Subcutaneous adipose tissue (tissue), 4 donors: ENCODE data around the gene IL2RA. TPM values are rescaled to one million over a fixed set of nuclear protein-coding genes. Genes with fewer than 3 reads are reported as not detected.

Source experiments
- total RNA-seq, 4 donors: library from RNA; depleted of rRNA; stranded (reverse); fragments of >200 nt; gene quantifications; one replicate each; pipeline ENCODE4 v1.1.0, GENCODE V29; 2016
- TF ChIP-seq, protein P1 (sequence below): fragments of 450-650 bp; IDR thresholded peaks from one replicate; pipeline ENCODE4 v1.5.1; 2016; ENCODE audit warnings: low read depth, mild to moderate bottlenecking, control low read depth, antibody characterized with exemption, moderate library complexity

The IL2RA gene
- total RNA-seq, 4 donors from 2014 or later: 0.34 to 2.4 (median 1.5) TPM; not detected in 1

DNA sequence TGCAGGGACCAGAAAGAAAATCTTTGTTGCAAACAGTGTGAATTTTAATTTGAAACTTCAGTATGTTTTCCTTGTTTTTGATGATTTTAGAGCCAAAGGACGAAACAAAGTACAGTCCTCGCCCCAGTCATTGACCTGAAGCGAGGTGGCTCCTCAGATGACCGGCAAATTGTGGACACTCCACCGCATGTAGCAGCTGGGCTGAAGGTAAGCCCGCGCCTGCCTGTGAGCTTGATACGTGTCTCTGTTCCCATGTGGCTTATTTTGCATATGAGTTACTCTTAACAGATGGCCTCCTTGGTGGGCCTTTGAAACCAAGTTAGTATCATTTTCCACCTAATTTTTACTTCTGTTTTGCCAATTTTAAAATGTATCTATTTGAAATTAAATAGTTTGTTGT is 39.0 kb upstream of the IL2RA start:
- TF ChIP-seq, protein P1, sequence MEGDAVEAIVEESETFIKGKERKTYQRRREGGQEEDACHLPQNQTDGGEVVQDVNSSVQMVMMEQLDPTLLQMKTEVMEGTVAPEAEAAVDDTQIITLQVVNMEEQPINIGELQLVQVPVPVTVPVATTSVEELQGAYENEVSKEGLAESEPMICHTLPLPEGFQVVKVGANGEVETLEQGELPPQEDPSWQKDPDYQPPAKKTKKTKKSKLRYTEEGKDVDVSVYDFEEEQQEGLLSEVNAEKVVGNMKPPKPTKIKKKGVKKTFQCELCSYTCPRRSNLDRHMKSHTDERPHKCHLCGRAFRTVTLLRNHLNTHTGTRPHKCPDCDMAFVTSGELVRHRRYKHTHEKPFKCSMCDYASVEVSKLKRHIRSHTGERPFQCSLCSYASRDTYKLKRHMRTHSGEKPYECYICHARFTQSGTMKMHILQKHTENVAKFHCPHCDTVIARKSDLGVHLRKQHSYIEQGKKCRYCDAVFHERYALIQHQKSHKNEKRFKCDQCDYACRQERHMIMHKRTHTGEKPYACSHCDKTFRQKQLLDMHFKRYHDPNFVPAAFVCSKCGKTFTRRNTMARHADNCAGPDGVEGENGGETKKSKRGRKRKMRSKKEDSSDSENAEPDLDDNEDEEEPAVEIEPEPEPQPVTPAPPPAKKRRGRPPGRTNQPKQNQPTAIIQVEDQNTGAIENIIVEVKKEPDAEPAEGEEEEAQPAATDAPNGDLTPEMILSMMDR: no peak

DNA sequence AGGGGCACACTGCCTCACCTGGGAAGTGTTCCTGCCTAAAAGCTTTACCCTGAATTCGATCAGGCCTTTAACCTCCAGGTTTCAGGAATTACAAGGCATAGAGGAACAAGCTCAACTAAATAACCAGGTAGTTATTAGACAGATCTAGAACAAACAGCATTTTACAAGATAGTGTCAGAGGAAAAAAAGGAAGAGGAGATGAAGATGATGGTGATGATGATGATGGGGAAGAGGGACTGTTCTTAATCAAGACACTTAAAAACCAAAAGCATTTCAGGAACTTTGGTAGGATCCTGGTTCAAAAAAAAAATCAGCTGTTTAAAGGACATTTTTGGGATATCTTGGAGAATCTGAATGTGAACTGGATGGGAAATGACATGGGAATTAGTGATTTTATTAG is 38.2 kb upstream of the IL2RA start:
- TF ChIP-seq, protein P1: no peak

DNA sequence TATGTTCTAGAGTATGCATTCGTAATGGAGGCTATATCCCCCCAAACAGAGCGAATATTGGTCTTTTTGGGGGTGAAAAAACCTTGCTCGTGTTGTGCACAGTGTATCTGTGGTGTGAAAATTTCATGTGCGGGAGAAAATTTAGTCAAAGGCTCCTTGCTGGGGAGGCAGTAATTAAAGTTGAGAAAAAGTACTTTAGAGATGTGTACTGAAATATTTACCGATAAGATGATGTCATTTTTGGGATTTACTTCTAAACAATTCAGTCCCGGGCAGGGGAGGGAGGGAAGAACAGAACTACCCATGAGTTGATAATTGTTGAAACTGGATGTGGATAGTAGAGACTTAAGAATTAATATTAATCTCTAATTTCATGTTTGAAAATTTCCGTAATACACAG is 36.0 kb upstream of the IL2RA start:
- TF ChIP-seq, protein P1: no peak

DNA sequence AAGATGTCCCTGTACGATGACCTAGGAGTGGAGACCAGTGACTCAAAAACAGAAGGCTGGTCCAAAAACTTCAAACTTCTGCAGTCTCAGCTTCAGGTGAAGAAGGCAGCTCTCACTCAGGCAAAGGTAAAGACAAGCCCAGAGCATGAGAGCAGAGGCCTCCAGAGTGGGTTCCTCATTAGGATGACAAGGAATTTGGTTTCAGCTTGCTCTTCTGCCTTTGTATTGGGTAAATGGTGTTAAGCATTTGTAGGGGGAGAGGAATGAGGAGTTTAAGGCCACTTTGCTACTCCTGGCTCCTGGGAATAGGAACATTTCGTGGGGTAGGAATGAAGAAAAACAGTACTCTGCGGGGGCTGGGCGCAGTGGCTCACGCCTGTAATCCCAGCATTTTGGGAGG is 34.9 kb upstream of the IL2RA start:
- TF ChIP-seq, protein P1: no peak

DNA sequence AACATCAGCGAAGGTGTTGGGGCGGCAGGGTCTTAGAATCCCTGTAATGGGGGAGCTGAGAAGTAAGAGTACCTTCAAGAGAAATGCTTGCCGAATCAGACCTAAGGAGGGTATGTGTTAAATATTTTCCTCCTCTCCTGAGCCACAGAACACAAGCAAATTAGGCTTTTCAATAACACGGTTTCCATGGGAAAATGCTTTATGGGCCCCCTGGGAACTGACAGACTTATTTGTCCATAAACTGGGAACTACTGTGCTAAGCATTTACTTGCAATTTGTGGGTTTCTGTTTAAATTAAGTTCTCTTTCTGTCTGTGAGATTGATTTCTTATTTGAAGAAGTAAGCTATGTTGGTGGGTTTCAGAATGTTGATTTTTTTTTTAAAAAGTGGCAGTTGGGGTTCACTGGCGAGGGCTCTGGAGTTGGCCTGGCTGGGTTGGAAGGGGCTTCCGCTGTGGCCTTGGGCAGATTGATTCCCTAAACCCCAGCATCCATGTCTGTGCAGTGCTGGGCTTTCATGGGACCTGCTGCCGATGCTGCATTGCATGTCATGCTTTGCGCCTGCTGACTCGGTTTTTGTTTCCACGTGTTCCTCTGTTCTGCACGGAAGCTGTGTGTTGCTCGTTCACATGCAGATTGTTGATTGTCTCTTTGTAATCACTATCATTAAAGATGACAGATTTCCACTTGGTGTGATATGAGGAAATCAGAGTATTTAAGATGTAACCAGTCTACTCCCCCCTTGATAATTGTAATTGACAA is 33.8 kb upstream of the IL2RA start:
- TF ChIP-seq, protein P1: no peak

DNA sequence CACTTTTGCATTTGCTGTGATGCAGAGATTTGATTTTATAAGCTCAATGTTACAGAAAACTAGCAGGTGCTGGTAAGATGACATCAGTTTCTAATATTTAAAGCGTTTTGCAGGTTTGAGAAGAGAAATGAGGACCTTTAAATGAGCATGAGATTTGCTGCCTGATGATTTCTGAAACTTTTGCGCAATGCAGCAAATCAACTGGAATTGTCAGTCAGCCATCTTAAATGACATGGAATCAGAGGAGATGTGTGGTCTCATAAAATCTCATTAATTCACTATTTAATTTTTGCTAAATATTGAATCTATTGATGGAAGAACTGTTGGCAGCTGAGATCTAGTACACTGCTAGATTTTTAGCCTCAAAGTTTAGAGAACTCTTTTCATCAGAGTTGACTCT is 30.6 kb upstream of the IL2RA start:
- TF ChIP-seq, protein P1: no peak

DNA sequence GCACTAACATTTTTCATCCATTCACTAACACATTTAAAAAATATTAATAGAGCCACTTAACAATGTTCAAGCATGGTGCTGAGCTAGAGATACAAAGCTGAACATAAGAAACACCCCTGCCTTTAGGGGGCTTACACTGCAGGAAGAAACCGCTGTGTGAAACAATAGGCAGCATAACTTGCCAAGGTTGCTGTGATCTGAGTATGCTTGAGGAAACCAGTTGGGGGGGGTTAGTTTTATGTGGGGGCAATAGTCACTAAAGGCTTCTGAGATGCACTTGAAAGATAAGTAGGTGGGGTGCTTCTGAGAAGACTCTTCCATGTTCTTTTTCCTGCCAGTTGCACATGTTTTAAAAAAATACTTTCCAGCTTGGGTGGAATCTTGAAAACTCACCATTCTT is 29.5 kb upstream of the IL2RA start:
- TF ChIP-seq, protein P1: no peak
